ENCODE data around the gene AP5B1.
"Not testable (repeated sequence)": the region's sequence is repeated elsewhere in the genome, so short reads cannot be mapped to it uniquely, and the experiment has no call there.

AP5B1 gene

GRCh38 chr11:65767806-65768205, 13.0 kb downstream of the AP5B1 start:
- H3K18ac ChIP-seq (ENCODE audit: low read length); H2BK120ac ChIP-seq (ENCODE audit: low read depth, low read length); H4K91ac ChIP-seq (ENCODE audit: low read depth, low read length, poor library complexity); H3K27me3 ChIP-seq (ENCODE audit: control insufficient read depth in 3 of 3, insufficient read depth in 3 of 3, low read depth in 1 of 3, low read length in 3 of 3); H2BK15ac ChIP-seq (ENCODE audit: low read length); H3K14ac ChIP-seq (ENCODE audit: low read length); H3K4me3 ChIP-seq (ENCODE audit: low read length in 2 of 2); H3K4me1 ChIP-seq (ENCODE audit: control insufficient read depth in 2 of 2, insufficient read depth in 1 of 2, low read depth in 1 of 2, low read length in 2 of 2); H3K36me3 ChIP-seq (replicated peaks in 1 of 2; ENCODE audit: control insufficient read depth in 2 of 2, insufficient read depth in 2 of 2, low read length in 2 of 2); H3K79me1 ChIP-seq (ENCODE audit: low read depth, low read length); H3K9me3 ChIP-seq (replicated peaks in 1 of 2; ENCODE audit: control insufficient read depth in 2 of 2, insufficient read depth in 1 of 2, low read depth in 1 of 2, low read length in 2 of 2); H2BK5ac ChIP-seq (ENCODE audit: low read length); H3K9ac ChIP-seq (ENCODE audit: low read depth, low read length, poor library complexity); H2BK12ac ChIP-seq (ENCODE audit: low read length); H3K27ac ChIP-seq (replicated peaks; ENCODE audit: low read length); DNase-seq (ENCODE audit: low spot score); H3K4ac ChIP-seq (ENCODE audit: low read length); H3K4me2 ChIP-seq (ENCODE audit: insufficient read depth, low read length, poor library complexity, severe bottlenecking); H4K8ac ChIP-seq (ENCODE audit: low read depth, low read length); H3K23ac ChIP-seq (ENCODE audit: low read depth, low read length, poor library complexity); H2AFZ ChIP-seq (ENCODE audit: low read length); H2AK5ac ChIP-seq (ENCODE audit: low read depth, low read length): not testable (repeated sequence)
- no CpG with 5 or more reads among the region's 5 CpGs for WGBS, 2 donors (ENCODE audit: extremely low coverage in 2 of 2, insufficient read length in 2 of 2, insufficient replicate concordance in 1 of 2)

DNA sequence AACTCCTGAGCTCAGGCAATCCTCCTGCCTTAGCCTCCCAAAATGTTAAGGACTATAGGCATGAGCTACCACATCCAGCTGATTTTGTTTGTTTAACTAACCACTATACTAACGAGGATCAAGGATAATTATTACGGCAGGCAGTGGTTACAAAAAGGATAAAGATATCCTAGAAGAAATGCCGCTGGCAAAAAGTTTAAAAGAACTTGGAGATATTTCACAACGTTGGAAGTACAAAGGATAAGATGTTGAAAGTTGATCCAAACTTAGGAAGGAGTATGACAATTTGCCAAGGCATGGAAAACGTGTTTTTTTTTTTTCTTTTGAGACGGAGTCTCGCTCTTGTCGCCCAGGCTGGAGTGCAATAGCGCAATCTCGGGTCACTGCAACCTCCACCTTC, 13.4 kb downstream of the AP5B1 start:
- DNase-seq (ENCODE audit: low spot score): no peak
- Histone ChIP-seq H3K4me2 (ENCODE audit: insufficient read depth, low read length, poor library complexity, severe bottlenecking) (no peak overlapping the region), H2BK5ac (ENCODE audit: low read length) (no peak overlapping the region), H3K18ac (ENCODE audit: low read length) (no peak overlapping the region), H3K27ac (replicated peaks; ENCODE audit: low read length) (no peak overlapping the region), H3K9ac (ENCODE audit: low read depth, low read length, poor library complexity) (no peak overlapping the region), H3K14ac (ENCODE audit: low read length) (no peak overlapping the region), H3K23ac (ENCODE audit: low read depth, low read length, poor library complexity) (no peak overlapping the region), H4K8ac (ENCODE audit: low read depth, low read length) (no peak overlapping the region), H3K4me3 (ENCODE audit: low read length in 2 of 2) (no peak overlapping the region), H3K4me1 (ENCODE audit: control insufficient read depth in 2 of 2, insufficient read depth in 1 of 2, low read depth in 1 of 2, low read length in 2 of 2) (no peaks in the 10 kb centered on the region), H2AK5ac (ENCODE audit: low read depth, low read length) (no peak overlapping the region), H2BK15ac (ENCODE audit: low read length) (no peak overlapping the region), H2AFZ (ENCODE audit: low read length) (no peak overlapping the region), H2BK120ac (ENCODE audit: low read depth, low read length) (no peak overlapping the region), H3K27me3 (ENCODE audit: control insufficient read depth in 3 of 3, insufficient read depth in 3 of 3, low read depth in 1 of 3, low read length in 3 of 3) (no peaks in the 10 kb centered on the region), H3K4ac (ENCODE audit: low read length) (no peak overlapping the region), H3K79me1 (ENCODE audit: low read depth, low read length) (no peaks in the 10 kb centered on the region), H3K36me3 (replicated peaks in 1 of 2; ENCODE audit: control insufficient read depth in 2 of 2, insufficient read depth in 2 of 2, low read length in 2 of 2) (no peaks in the 10 kb centered on the region), H4K91ac (ENCODE audit: low read depth, low read length, poor library complexity) (no peak overlapping the region), H2BK12ac (ENCODE audit: low read length) (no peak overlapping the region), H3K9me3 (replicated peaks in 1 of 2; ENCODE audit: control insufficient read depth in 2 of 2, insufficient read depth in 1 of 2, low read depth in 1 of 2, low read length in 2 of 2) (no peaks in the 10 kb centered on the region)
- no CpG with 5 or more reads among the region's 10 CpGs for WGBS, 2 donors (ENCODE audit: extremely low coverage in 2 of 2, insufficient read length in 2 of 2, insufficient replicate concordance in 1 of 2)

GRCh38 chr11:65766535-65766934, 14.2 kb downstream of the AP5B1 start:
- Histone ChIP-seq H2BK120ac (ENCODE audit: low read depth, low read length) (no peak overlapping the region), H4K8ac (ENCODE audit: low read depth, low read length) (no peak overlapping the region), H3K23ac (ENCODE audit: low read depth, low read length, poor library complexity) (no peak overlapping the region), H2AFZ (ENCODE audit: low read length) (no peak overlapping the region), H2BK5ac (ENCODE audit: low read length) (no peak overlapping the region), H3K14ac (ENCODE audit: low read length) (no peak overlapping the region), H3K27ac (replicated peaks; ENCODE audit: low read length) (no peak overlapping the region), H3K18ac (ENCODE audit: low read length) (no peak overlapping the region), H2AK5ac (ENCODE audit: low read depth, low read length) (no peak overlapping the region), H2BK12ac (ENCODE audit: low read length) (no peak overlapping the region), H3K9ac (ENCODE audit: low read depth, low read length, poor library complexity) (no peak overlapping the region), H3K4me3 (ENCODE audit: low read length in 2 of 2) (no peak overlapping the region), H3K9me3 (replicated peaks in 1 of 2; ENCODE audit: control insufficient read depth in 2 of 2, insufficient read depth in 1 of 2, low read depth in 1 of 2, low read length in 2 of 2) (peaks cover 0 to 3% of the 10 kb centered on the region in 2 donors), H3K36me3 (replicated peaks in 1 of 2; ENCODE audit: control insufficient read depth in 2 of 2, insufficient read depth in 2 of 2, low read length in 2 of 2) (no peaks in the 10 kb centered on the region), H3K79me1 (ENCODE audit: low read depth, low read length) (no peaks in the 10 kb centered on the region), H3K4me1 (ENCODE audit: control insufficient read depth in 2 of 2, insufficient read depth in 1 of 2, low read depth in 1 of 2, low read length in 2 of 2) (no peaks in the 10 kb centered on the region), H3K4ac (ENCODE audit: low read length) (no peak overlapping the region), H4K91ac (ENCODE audit: low read depth, low read length, poor library complexity) (no peak overlapping the region), H2BK15ac (ENCODE audit: low read length) (no peak overlapping the region), H3K4me2 (ENCODE audit: insufficient read depth, low read length, poor library complexity, severe bottlenecking) (no peak overlapping the region), H3K27me3 (ENCODE audit: control insufficient read depth in 3 of 3, insufficient read depth in 3 of 3, low read depth in 1 of 3, low read length in 3 of 3) (no peaks in the 10 kb centered on the region)
- no CpG with 5 or more reads among the region's 7 CpGs for WGBS, 2 donors (ENCODE audit: extremely low coverage in 2 of 2, insufficient read length in 2 of 2, insufficient replicate concordance in 1 of 2)
- no peak for DNase-seq (ENCODE audit: low spot score)

- H3K27ac ChIP-seq (replicated peaks; ENCODE audit: low read length): no peak overlapping the region
- no peak overlapping the region for H3K9ac ChIP-seq (ENCODE audit: low read depth, low read length, poor library complexity)
- H2BK5ac ChIP-seq (ENCODE audit: low read length): no peak overlapping the region
- no peak overlapping the region for H2AFZ ChIP-seq (ENCODE audit: low read length)
- H4K8ac ChIP-seq (ENCODE audit: low read depth, low read length): no peak overlapping the region
- no peak overlapping the region for H2BK15ac ChIP-seq (ENCODE audit: low read length)
- H2BK120ac ChIP-seq (ENCODE audit: low read depth, low read length): no peak overlapping the region
- H3K4ac ChIP-seq (ENCODE audit: low read length): no peak overlapping the region
- no peaks in the 10 kb centered on the region for H3K79me1 ChIP-seq (ENCODE audit: low read depth, low read length)
- H3K4me2 ChIP-seq (ENCODE audit: insufficient read depth, low read length, poor library complexity, severe bottlenecking): no peak overlapping the region
- H3K4me1 ChIP-seq (ENCODE audit: control insufficient read depth in 2 of 2, insufficient read depth in 1 of 2, low read depth in 1 of 2, low read length in 2 of 2): no peaks in the 10 kb centered on the region
- peaks cover 0 to 6% of the 10 kb centered on the region in 2 donors for H3K9me3 ChIP-seq (replicated peaks in 1 of 2; ENCODE audit: control insufficient read depth in 2 of 2, insufficient read depth in 1 of 2, low read depth in 1 of 2, low read length in 2 of 2)
- WGBS, 2 donors (ENCODE audit: extremely low coverage in 2 of 2, insufficient read length in 2 of 2, insufficient replicate concordance in 1 of 2): no CpG with 5 or more reads among the region's 5 CpGs
- no peak overlapping the region for H3K4me3 ChIP-seq (ENCODE audit: low read length in 2 of 2)
- no peak overlapping the region for H3K18ac ChIP-seq (ENCODE audit: low read length)
- no peak overlapping the region for H4K91ac ChIP-seq (ENCODE audit: low read depth, low read length, poor library complexity)
- no peaks in the 10 kb centered on the region for H3K27me3 ChIP-seq (ENCODE audit: control insufficient read depth in 3 of 3, insufficient read depth in 3 of 3, low read depth in 1 of 3, low read length in 3 of 3)
- no peak overlapping the region for H3K14ac ChIP-seq (ENCODE audit: low read length)
- H2BK12ac ChIP-seq (ENCODE audit: low read length): no peak overlapping the region
- H3K36me3 ChIP-seq (replicated peaks in 1 of 2; ENCODE audit: control insufficient read depth in 2 of 2, insufficient read depth in 2 of 2, low read length in 2 of 2): no peaks in the 10 kb centered on the region
- no peak overlapping the region for H3K23ac ChIP-seq (ENCODE audit: low read depth, low read length, poor library complexity)
- H2AK5ac ChIP-seq (ENCODE audit: low read depth, low read length): no peak overlapping the region
- no peak for DNase-seq (ENCODE audit: low spot score)
Observed at GRCh38 chr11:65764434-65764833, 16.3 kb downstream of the AP5B1 start.
